Renal pelvis (tissue), 4 donors: ENCODE measurements around the gene ARL9. TPM values are rescaled to one million over a fixed set of nuclear protein-coding genes. Genes with fewer than 3 reads are reported as not detected.

Experiments used
- DNase-seq: peaks from one replicate; pipeline ENCODE4 v3.0.0-alpha.2; 2013
- polyA plus RNA-seq, 3 donors: library from polyadenylated mRNA; unstranded; fragments of 120-200 nt; gene quantifications; one replicate each; pipeline ENCODE4 v1.2.1, GENCODE V29; 2013; ENCODE audit not compliant: insufficient read length in 3 of 3

ARL9 gene
- polyA plus RNA-seq, 3 donors = 1.9 to 2.1 (median 2.0) TPM

DNA sequence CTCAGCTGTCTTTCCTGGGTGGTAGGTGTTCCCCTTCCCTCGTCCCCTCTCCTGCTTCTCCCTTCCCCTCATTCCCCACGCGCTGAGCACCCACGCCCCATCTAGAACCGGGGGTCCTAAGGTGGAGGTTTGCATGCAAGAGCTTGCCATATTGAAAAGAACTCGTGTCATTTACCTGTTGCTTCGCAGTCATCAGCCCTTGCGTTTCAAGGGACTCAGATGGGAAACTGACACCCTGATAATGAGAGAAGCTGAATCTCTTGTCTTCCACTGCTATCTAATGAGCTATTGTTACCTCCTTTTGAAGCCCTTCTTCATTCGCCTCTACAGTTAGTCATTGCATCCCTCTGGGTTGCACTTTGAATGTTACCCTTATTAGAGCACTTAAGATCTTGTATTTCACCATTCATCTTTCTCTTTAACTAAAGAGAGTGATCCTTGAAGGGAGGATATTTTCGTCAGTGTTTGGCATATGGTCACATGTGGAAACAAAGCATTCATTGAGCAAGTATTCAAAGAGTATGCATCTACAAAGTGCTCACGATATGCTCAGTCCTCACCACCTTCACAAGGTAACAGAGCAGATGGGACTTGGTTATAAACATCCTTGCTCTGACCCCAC, 25.7 kb downstream of the ARL9 start:
- DNase-seq = no peak

DNA sequence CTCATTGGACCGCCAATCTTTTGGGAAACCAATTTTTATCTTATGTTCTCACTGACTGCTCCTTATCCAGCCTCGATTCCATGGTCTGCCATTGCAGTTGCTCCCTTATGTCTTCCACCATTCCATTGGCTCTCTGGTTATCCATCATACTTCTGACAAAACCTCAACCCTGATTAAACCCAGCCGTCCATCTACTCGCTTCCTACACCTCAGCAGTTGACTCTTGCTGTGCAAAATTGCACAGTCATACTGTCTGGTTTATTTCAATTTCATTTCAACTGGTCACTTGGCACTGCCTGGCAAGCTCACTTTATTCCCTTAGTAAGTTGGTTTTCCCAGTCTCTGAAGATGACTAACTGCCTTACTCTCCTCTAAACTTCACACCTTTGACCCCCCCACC, 26.2 kb downstream of the ARL9 start:
- DNase-seq = no peak

DNA sequence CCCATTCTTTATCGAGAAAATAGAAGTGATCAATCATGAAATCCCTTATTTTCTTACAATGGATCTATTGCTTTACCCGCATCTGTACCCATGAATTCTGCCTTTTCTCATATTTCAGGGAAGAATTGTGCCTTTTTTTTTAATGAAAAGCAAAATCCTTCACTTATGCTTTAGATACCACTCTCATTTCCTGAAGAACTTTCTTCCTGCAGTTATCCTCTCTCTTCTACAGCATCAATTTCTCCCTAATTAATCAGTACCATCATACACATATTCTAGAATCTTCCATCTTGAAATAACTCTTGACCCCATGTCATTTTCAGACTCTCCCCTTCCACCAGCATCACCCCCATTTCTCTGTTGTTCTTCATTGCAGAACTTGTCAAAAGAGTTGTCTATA, 26.6 kb downstream of the ARL9 start:
- no peak for DNase-seq

DNA sequence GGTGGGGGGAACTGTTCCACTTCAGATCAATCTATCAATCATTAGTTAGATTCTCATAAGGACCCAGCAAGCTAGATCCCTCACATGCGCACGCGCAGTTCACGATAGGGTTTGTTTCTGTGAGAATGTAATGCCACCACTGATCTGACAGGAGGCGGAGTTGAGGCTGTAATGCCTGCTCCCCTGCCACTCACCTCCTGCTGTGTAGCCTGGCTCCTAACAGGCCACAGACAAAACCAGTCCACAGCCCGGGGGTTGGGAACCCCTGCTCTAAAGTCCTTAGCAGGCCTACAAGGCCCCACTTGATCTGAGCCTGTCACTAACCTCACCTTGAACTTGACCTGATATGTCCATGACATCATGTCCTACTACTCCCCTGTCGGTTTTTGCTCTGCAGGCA, 30.3 kb downstream of the ARL9 start:
- DNase-seq = no peak

DNA sequence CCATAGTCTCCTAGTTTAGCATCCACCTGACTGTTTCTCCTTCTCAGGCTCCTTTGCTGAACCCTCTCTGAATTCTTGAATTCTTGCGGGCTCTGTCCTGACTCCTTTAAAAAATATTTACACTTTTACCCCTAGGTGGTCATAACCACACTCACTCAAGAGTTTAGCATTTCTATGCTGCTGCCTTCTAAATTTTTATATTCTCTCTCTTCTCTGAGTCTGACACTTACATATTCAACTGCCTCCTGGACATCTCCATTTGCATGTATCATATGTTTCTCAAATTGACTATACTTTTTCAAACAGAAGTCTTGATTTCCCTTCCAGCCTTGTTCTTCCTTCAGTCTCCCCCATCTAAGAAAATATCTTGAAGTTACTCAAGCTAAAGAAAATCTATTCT, 31.6 kb downstream of the ARL9 start:
- DNase-seq = no peak

DNA sequence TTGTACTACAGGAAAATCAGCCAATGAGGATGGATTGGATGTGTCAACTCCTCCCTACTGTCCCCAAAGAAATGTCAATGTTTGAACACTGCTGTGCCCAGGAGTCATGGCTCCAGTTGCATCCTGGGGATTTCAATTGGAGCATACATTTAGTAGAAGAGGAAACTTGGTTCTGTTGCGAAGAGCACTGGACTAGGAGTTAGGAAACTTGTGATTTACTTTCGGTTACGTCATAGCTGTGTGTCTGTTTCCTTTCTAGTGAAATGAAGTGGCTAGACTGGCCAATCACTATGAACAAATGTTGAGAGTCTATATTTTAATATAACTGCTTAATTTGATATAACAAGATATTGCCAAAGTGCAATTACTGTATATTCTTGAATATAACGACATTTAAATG, 35.2 kb downstream of the ARL9 start:
- DNase-seq = no peak

DNA sequence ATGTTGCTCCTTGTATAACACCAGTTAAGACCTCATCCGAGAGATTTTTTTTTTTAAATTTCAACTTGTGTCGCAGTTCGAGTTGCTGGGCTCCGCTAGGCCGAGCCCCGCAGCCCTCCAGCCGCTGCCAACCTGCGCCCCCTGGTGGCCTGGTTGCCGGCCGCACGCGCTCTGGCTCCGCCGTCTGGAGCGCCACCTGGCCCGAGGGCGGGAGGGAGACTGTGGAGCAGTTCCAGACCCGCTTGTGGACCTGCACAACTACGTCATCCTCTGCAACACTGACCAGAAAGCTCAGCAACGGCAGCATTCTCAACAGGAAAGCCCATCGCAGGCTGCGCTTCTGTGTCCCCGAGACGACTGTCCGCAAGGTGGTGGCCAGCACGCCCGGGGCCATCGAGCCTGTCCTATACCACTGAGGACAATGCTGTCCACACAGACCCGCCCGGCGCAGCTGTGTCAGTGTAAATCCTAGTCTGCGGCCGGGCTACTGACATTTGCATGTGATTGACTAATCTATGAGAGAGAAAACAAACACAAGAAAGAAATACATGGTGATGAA, 39.1 kb downstream of the ARL9 start:
- peak; percentile 84 for DNase-seq

DNA sequence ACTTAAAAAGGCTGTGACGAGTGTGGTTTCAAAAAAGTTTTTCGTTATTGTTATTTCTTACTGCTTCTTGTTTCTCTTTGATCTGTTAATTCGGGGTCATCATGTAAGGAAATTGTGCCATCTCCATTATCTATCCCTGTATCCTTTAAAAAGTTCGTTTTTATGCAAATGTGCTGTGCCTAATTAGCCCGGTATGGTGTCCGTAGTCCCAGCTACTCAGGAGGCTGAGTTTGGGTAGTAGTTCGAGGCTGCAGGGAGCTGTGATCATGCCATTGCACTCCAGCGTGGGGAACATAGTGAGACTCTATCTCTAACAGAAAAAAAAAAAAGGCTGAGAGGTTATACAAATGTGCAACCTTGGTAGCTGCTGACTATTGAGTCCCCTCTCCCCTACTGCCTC, 45.1 kb downstream of the ARL9 start:
- no peak for DNase-seq

DNA sequence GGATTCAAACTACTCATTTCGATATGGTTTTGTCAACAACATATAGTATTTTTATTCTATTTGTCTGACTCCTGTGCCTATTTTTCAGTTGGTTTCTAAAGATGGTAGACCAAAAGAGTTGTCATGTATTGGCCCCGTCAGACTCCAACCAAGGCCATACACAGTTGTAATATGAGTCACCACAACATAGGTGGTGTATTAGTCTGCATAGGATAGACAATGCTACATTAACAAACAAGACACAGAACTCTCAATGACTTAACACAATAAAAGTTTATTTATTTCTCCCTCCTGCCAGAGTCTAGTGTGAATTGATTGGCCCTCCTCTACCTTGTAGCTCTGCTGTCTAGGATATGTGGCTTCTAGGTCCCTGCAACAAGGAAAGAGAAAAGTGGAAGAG, 45.9 kb downstream of the ARL9 start:
- DNase-seq = no peak

DNA sequence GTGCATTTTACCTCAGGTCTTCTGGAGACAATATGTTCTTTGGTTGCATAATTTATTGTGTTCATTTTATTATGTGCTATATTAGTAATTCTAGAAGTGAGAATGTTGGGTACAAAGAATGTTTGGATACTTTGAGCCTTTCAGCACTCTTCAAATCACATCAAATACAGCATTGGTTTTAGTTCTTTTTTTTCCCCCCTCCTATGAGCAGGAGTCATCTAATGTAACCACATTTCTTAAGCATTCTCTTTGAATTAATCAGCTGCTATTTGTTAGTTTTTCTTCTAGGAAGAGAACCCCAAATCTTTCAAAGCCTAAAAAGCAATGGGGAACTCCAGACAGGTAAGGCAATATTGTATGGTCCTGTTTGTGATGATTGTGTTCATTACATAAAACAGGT, 46.7 kb downstream of the ARL9 start:
- DNase-seq = no peak

DNA sequence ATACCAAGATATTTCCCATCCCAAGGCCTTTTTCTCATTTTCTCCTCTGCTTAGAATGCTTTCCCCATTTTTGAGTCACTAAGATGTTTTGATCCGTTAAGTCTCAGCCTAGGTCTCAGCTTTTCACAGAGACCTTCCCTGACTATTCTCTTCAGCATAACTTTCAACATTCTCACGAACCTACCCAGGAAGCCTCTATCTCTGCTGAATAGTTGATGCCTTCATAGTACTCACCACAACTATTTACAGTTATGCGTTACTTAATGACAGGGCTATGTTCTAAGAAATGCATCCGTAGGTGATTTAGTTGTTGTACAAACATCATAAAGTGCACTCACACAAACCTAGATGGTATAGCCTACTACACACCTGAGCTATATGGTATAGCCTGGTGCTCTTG, 64.5 kb downstream of the ARL9 start:
- DNase-seq = no peak

Other genes with a start within 250 kb of the ARL9 start
- gene AASDH, start 118.3 kb upstream of the ARL9 start, polyA plus RNA-seq = 10 to 100 TPM; 23.6 to 38.4 (median 26.7) TPM
- 10 to 100 TPM; 24.8 to 31.3 (median 25.9) TPM for gene PPAT, start 70.2 kb upstream of the ARL9 start, polyA plus RNA-seq
- gene PAICS, start 69.5 kb upstream of the ARL9 start, polyA plus RNA-seq = 100 to 1,000 TPM; 110 to 124 (median 116) TPM
- 100 to 1,000 TPM; 117 to 132 (median 119) TPM for gene SRP72, start 38.2 kb upstream of the ARL9 start, polyA plus RNA-seq
- 10 to 100 TPM; 11.0 to 16.4 (median 13.5) TPM for gene HOPX, start 175.5 kb downstream of the ARL9 start, polyA plus RNA-seq